Stimulated activated CD8-positive, alpha-beta memory T cell treated with anti-CD3 and anti-CD28 coated beads, Interleukin-12 subunit alpha, Interleukin-12 subunit beta, amount 100 ng/mL, for 24 hours (primary cell): ENCODE results near the gene UPB1.

Experiments used
- DNase-seq: peaks from one replicate; pipeline ENCODE4 v3.0.0-alpha.2; 2020; ENCODE audit errors: extremely low read depth

The UPB1 gene

DNA sequence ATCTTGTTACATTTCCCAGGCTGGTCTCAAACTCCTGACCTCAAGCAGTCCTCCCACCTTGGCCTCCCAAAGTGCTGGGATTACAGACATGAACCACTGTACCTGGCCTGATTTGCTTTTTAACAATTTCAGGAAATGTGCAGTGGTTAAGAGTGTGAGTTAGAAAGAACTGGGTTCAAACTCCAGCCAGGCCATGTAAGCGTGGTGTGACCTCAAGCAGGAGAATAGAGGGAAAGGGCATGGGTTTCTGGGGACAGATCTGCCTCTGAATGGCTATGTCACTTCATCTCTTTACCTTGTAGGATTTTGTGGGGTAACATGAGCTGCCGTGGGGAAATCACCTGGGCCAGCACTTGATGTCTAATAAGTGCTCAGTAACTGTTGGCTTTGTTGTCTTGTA is 69.9 kb downstream of the UPB1 start:
- DNase-seq, result no peak

- no peak for DNase-seq
Observed at GRCh38 chr22:24566899-24567511, 71.9 kb downstream of the UPB1 start.

GRCh38 chr22:24567668-24568067 is 72.5 kb downstream of the UPB1 start:
- no peak for DNase-seq

DNA sequence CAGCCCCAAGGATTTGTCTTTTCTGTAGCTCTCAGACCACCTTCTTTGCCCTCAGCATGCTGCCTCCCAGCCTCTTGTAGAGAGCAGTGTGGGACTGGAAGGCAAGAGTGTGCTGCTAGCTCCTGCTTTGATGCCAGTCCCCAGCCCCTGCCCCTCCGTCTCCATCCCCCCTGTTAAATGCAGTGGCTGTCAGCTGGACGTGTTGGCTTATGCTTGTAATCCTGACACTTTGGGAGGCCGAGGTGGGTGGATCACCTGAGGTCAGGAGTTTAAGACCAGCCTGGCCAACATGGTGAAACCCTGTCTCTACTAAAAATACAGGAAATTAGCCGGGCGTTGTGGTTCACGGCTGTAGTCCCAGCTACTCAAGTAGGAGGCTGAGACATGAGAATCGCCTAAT is 76.1 kb downstream of the UPB1 start:
- DNase-seq, result no peak

GRCh38 chr22:24576778-24577177 is 81.6 kb downstream of the UPB1 start:
- no peak for DNase-seq
